GM19351 (cell line): ENCODE measurements around the gene MFAP5.

Experiments used
- ATAC-seq: cut with Tn5 transposase; IDR thresholded peaks from one replicate; pipeline ENCODE4 v1.9.1; 2021; ENCODE audit warnings: mild to moderate bottlenecking, moderate library complexity; ENCODE audit not compliant: unreplicated experiment

The MFAP5 gene, protein sequence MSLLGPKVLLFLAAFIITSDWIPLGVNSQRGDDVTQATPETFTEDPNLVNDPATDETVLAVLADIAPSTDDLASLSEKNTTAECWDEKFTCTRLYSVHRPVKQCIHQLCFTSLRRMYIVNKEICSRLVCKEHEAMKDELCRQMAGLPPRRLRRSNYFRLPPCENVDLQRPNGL

DNA sequence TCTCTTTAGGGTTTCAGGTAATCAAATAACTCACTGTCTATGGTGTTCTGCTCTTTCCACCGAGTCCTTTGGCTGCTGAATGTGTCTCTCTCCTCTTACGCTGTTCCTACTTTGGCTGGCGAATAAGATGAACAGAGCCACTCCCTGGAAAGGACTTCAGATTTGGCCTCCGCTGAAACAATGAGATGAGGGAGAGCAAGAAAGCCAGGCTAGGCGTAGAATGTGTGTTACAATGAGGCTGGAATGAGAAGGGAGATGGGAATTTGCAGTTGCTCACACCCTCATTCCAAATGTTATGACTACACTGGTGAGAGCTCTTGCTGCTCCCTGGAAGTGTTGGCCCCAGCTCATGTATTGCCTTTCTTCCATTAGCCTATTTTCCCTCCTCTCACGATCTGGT lies at the start of gene MFAP5:
Gene MFAP5, minus strand, starts transcription at position 234 of the 400 bp plus-strand sequence. CDS start 722 bp downstream, outside the sequence.
- ATAC-seq, result no peak

DNA sequence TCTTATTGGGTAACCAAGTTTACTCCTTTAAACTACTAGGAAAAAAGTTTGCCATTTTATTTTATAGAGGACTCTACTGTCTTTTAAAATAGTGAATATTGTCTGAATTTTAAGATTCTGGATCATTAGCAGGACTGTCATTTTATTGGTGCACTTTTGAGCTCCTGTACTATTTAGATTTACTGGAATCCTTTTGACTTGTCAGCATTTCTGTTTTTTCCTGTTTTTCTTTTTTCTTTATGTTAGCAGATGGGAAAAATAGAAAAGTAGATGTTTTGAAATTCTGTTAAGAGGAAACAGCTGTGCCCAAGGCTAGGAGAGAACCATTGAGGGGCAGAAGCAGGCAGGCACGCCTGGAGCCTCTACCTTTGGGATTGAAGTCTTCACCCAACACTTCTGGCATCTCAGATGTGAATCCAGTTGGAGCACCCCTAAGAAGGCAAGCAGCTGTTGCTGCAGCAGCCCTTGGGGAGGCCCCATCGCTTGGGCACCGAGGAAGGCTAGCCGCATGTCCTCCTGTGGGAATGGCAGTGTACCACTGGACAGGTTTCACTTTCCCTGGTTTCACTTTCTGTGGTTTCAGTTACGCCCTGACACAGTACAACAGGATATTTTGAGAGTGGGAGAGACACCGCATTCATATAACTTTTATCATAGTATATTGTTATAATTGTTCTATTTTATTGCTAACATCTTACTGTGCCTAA lies 46.7 kb upstream of the MFAP5 start:
- no peak for ATAC-seq

DNA sequence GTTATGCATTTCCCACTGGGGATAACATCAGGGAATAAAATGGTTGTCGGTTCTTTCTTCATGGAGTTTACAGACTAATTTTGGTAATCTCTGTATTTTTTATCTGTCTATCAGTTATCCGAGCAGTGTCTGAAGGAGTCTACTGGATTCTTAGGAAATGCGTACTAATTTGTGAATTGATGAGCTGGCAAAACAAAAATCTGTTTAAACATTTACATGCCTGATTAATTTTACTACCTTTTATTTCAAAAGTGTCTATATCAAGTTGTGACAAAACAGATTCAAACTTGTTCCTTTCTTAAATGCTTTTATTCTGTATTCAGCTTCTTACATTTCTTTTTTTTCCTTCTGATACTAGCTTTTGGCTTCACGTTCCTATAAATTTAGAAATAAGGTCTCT lies 39.5 kb upstream of the MFAP5 start:
- no peak for ATAC-seq

DNA sequence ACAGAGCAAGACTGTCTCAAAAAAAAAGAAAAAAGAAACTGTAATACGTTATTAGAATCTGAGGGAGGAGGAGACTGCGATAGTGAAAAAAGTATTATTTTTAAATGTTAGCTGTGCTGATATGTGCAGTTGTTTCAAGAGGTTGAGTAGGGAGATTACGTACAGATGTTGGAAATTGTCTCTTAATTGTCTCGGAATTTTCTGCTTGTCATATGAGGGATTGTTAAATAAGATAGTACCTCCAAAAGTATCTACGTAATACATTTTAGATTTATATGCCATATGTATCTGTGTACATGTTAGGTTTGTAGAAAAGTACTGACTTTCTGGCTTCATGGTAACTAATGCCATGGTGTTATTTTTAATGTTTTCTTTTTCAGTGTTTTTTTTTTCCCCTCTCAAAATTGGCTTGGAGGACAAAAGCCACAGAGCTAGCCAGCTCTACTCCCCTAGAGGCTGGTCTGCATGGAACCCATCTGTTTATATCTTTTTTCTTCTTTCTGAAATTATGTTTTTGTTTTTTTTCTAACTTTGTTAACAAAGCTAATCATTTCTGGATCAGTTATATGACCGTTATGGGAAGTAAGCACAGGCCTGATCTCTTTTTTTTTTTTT lies 38.5 kb upstream of the MFAP5 start:
- no peak for ATAC-seq

DNA sequence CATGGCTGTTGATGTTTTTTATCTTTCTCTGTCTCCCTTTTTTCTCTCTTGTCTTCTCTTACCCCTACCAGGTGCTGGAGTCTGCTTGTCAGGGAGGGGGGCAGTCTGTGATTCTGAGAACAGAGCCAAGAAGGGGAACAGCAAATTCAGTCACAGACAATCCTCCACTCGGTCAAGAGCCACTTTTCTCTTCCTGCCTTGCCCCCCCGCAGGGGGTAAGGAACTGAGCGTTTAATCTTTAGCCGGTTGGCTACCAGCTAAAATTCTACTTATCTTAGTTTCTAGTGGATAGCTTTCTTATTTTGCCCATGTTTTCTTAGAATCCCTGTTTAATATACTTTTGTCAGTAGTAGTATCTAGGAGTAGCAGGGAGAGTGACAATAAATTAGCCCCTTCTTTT lies 37.1 kb upstream of the MFAP5 start:
- no peak for ATAC-seq

DNA sequence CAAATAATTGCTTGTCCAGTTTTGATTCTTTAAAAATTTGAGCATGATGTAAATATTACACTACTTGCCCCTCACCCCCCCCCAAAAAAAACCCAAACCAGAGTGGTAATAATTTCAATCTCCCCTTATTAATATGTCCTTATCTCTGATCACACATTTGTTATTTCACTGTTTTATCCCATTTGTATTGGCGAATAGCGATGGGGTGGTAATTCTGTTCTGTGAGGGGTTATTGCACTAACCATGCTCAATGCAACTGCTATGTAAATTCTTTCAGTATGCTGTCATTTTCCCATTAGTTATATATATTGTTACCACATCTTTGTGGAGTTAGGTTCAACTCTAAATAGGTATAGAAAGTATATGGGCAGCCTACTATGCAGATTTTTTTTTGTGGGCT lies 36.3 kb upstream of the MFAP5 start:
- ATAC-seq, result no peak

DNA sequence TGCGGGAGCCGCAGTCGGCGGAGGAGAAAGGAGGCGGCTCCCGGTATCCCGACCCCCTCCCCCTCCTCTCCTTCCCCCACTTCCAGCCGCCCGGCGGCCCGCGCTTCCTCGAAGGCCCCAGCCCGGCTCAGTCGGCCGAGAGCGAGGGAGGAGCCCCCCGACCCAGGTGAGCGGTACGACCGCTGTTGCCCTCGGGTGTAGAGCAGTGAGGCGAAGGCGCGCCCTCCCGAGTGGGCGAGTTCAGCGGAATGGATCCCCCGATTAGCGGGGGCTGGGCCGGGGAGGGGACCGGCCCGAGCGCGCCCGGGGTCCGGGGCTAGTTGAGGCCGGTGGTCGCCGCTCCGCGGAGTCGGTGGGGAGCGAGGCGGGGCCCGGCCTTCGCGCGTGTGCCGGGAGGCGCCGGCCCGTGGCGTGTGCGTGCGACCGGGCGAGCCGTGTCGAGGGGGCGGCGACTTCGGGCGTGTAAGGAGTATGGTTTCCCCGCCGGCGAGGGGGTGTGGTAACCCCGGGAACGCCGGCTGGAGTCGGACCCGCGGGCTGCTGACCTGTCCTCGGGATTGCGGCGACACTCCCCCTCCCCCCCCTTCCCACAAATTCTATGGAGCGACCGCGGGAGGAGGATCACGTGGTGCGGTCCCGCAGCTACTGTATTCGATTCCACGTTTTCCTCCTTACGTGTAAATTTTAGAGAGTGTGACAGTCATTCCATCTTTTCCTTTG lies 35.7 kb upstream of the MFAP5 start:
- peak; percentile 33 for ATAC-seq

DNA sequence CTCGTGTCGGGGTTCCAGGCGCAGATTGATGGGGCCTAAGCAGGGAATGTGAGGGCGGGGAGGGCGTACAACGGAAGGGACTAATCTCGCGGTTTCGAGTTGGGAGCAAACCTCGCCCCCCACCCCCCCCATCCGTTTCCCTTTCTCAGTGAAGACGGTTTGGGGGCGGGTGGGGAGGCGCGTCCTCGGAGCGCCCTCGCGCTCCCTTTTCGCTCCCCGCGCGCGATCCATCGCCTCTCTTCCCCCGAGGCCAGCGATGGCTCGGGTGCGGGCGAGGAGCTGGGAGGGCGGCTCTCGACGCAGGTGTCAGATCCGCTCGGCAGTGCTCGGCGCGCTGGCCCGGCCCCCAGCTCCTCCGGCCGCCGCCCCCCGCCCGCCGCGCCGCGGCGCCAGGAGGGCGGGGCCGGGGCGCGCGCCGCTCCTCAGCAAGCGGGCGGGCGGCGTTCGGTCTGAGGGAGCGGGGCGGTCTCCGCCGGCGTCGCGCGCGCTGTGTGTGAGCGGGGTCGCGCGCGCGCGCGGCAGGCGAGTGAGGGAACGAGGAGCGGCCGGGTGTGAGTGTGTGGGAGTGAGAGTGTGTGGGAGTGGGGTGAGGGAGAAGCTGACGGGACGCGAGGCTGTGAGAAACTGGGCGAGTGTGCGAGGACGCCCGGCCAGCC lies 35.0 kb upstream of the MFAP5 start, which contains the start of gene RIMKLB:
Gene RIMKLB, plus strand, starts transcription at position 516 of the 656 bp plus-strand sequence. CDS start 15,876 bp downstream, outside the sequence.
- ATAC-seq, result peak; percentile 88

DNA sequence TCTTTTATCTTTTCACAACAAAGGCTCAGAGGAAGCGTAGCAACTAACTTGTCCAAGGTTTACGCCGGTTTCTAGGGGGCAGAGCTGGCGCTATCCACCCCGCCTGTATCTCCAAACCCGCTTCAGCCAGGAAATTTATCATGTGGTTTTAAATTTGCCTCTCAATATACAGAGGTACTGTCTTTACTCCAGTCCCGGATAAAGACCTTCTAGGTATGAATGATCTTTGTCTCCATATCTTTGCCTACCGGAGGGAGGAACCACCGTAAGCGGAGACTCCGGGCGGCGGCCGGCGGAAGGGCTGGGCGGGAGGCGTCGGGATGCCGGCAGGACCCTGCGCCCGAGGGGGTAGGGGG lies 34.5 kb upstream of the MFAP5 start:
- peak; percentile 27 for ATAC-seq

DNA sequence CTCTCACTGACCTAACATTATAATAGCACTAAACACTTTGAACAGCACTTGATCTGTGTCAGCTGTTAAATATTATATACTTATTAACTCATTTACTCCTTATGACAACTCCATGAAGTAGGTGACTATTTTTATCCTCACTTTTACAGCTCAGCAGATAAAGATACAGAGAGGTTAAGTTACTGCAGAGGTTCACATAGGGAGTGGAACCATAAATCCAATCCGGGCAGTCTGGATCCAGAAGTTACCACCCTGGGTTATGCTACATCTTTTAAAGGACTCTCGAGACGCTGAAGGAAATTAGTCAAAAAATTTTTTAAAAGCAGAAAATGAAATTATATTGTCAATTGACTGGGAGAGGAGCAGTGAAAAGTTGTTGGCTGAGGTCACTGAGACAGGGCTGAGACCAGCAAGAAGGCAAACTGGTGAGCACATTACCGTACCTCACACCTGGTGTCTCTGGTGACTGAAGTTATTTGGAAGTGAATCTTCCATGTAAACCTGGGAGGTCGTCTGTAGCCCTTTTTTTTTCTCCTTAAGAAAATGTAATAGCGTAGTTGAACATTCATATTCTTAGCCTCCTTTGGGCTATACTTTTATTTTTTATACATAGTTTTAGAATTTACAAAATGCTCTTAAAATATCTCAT lies 33.9 kb upstream of the MFAP5 start:
- no peak for ATAC-seq

DNA sequence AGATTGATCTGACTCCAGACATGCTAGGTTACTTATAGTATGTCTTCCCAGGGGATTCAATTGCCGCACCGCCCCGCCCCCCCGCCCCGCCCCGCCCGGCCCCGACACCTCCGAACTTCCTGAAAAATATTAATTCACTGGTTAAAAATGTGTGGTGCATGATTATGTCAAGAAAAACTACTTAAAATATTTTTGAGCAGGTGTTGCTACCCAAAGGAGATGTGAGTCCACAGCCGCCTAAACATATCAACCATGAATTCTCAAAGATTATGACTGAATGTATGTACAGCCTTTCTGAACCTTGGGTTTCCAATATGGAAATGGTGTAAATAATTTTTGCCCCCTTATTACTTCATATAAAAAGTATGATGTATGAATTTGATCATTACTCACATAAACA lies 32.5 kb upstream of the MFAP5 start:
- ATAC-seq, result no peak

DNA sequence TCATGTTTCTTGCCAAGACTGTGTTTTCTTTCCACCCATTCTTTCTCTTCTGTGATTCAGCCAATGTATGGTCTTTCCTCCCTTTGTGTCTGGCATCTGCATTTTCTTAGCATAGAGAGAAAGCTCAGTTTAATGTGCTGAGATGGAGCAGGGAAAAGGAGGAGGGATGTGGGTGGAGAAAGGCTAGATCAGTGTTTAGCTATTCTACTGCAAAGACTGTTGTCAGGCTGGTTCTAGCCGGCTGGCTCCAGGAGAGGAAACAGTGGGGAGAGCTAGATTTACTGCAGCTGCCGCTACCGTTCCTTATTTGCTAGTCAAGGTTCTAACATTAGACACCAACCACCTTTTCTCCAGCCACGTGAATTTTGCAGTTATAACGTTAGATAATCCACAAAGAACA lies 29.9 kb upstream of the MFAP5 start:
- no peak for ATAC-seq

DNA sequence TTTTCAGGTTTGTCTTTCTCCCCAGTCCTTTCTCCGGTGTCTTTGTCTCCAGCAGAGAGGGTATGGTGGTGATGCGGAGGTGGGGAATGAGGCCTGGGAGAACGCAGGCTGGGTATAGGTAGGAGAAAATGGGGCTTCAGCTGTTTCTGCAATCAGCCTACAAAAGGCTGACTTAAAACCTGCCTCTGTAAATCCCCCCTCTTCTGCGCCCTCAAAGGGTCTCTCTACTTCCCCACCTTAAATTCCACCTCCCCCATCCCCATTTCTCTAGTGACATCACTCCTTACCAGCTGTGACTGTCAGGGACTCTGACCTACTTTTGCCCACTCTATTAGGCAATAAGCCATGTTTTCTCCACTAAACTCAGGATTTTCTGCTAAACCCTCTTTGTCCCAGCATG lies 27.1 kb upstream of the MFAP5 start:
- no peak for ATAC-seq

DNA sequence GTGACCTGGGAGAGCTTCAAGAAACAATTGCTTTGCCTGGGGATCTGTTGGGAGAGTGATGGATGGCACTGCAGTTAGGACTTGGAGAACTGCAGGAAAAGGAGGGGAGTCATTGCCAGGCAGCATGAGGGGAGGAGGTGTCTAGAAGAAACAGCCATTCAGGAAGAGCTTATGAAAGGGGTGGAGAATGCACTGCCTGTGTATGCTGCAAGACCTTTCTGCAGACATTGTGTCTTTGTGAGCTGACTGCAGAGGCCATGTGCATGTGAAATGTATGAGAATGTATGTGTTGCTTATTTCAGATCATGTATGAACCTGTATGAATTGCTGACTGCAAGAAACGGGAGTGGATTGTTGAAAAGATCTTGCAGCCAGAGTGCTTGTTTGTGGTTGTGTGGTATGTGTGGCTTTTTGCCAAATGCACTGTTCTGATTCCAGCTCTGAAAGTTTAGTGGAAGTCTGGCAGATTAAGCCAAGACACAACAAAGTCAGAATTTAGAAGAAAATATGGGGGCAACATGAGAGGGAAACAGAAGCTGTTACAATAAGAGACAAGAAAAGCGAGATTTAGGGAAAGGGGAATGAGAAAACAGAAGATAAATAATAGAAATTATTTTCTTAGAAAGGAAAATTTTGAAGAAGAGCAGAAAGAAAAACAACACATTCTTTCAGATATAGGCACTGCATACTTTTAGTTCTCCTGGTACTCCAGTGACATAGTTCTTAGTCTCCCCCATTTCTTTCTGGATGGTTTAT lies 25.4 kb upstream of the MFAP5 start:
- no peak for ATAC-seq

DNA sequence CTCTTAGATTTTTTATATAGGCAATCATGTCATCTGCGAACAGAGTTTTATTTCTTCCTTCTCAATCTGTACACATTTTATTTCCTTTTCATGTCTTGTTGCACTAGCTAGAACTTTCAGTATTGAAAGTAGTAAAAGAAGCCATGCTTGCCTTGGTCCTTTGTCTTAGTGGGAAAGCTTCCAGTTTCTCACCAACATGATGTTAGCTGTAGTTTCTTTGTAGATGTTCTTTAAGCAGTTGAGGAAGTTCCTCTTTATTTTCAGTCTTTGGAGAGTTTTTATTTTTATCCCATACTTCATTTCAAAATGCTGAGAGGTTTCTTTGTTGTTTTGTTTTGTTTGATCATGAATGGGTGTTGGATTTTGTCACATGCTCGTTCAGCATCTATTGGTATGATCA lies 22.4 kb upstream of the MFAP5 start:
- no peak for ATAC-seq

DNA sequence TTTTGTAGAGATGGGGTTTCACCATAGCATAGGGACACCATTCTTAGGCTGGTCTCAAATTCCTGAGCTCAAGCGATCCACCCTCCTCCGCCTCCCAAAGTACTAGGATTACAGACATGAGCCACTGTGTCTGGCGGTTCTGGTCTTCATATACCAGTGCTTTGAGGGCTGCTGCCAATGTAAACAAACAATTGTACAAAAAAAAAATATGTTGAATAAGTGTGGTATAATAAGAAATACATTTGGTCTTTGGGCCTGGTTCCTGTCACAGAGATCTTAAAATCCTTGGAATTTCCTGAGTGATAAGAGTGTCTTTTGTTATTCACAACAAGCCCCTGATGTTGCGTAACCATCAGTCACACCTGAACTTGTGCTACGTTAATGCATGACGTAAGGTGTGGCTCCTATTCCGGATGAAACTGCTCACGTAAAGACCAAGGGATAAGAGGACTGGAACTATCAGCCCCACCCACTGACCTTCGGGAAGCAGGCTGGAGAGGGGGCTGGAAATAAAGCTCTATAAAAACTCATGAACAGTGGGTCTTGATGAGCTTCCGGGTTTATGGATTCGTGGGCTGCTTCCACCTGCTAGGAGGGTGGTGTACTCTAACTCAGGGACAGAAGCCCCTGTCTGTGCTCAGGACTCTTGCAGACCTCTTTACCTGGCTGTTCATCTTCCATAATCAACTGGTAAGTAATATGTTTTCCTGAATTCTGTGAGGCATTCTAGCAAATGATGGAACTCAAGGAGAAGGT lies 18.7 kb upstream of the MFAP5 start:
- ATAC-seq, result no peak

DNA sequence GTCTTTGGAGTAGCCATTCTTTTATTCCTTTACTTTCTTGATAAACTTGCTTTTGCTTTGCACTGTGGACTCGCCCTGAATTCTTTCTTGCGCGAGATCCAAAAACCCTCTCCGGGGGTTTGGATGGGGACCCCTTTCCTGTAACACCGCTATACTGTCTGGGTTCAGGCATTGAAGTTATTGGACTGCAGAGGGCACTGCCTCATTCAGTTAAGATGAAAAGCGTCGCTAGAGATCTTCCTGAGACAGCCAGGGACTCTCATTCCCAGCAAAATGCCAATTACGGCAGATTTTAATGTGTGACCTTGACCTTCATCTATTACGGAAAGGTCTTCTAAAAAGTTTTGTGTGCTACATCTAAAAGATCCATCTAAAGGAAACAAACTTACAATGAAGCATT lies 17.9 kb upstream of the MFAP5 start:
- no peak for ATAC-seq

DNA sequence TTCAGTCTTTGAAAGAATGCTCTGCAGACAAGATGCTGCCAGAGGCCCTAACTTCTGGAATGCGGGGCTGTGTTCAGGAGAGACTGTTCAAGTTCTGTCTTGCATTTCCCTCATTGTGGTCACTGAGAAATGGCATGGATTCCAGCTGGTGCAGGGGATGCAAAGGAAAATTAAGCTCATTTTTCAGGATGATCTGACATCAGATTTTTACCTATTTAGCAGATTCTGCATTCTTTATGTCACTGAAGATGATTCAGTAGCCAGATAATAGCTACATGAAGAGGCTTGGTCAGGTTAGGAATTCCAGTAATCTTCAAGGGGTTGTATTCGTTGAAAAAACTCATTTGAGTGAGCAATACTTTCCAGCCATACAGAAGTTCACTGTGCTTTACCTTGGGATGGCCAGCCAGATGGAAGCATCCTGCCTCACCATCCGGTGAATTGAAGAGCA lies 16.1 kb upstream of the MFAP5 start:
- ATAC-seq, result no peak

DNA sequence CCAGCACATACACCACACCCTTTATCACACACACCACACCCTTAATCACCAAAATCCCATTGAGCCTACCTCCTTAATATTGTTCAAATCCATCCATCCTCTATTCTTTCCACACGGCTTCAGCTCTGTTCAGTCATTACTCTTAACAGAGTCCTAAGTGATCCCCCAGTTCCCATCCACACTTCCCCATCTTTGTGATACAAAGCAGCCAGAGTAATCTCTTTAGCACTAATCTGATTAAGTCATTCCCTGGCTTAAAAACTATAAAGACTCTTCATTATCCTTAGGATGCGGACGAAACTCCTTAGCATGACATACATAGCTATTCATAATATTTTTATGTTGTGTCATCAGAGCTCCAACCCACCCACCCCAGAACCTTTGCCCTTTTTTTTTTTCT lies 14.7 kb upstream of the MFAP5 start:
- no peak for ATAC-seq
